H1 (cell line): ENCODE data around the gene ADH1C. TPM values are rescaled to one million over a fixed set of nuclear protein-coding genes. Genes with fewer than 3 reads are reported as not detected.

Source experiments
- CTCF ChIA-PET: fragments of 300-600 bp; sonication (Branson Sonifier 250); formaldehyde crosslinking; loops from one replicate; lab custom pipeline; 2021; ENCODE audit not compliant: partially characterized antibody; lab: Charles Lee
- POLR2A ChIA-PET: fragments of 300-600 bp; sonication (Branson Sonifier 250); formaldehyde crosslinking; loops from one replicate; lab custom pipeline; 2021; ENCODE audit warnings: inconsistent platforms; ENCODE audit not compliant: partially characterized antibody; lab: Charles Lee
- DNase-seq, 2 experiments: peaks; one replicate each; pipeline versions ENCODE4 v3.0.0 to v3.0.0-alpha.2; 2010 to 2022; ENCODE audit warnings: low spot score in 2 of 2, low read depth in 1 of 2, mixed read lengths in 1 of 2
- FAIRE-seq: peaks from 2 replicates; lab custom pipeline; 2011; peaks lifted over from hg19 to GRCh38; lab: Jason Lieb, UNC
- H2AFZ ChIP-seq: 2 replicates; pipeline ENCODE4 v1.8.1; 2012; ENCODE audit warnings: low read length, inconsistent platforms
- H2AK5ac ChIP-seq: 2 replicates; pipeline ENCODE4 v1.6.1; 2013; ENCODE audit warnings: low read depth, low read length
- H2BK120ac ChIP-seq: replicated peaks from 2 replicates; pipeline ENCODE3; 2013; ENCODE audit warnings: low read depth, low read length, inconsistent platforms
- H2BK12ac ChIP-seq: 2 replicates; pipeline ENCODE4 v1.6.1; 2013; ENCODE audit warnings: low read depth, low read length
- H2BK15ac ChIP-seq: 2 replicates; pipeline ENCODE4 v1.6.1; 2013; ENCODE audit warnings: low read length
- H2BK20ac ChIP-seq: 2 replicates; pipeline ENCODE4 v1.6.1; 2013; ENCODE audit warnings: low read length
- H2BK5ac ChIP-seq: 2 replicates; pipeline ENCODE4 v1.6.1; 2013; ENCODE audit warnings: low read depth, low read length
- H3K14ac ChIP-seq: 2 replicates; pipeline ENCODE4 v1.6.1; 2013; ENCODE audit warnings: inconsistent platforms; ENCODE audit not compliant: insufficient read length
- H3K18ac ChIP-seq: 2 replicates; pipeline ENCODE4 v1.6.1; 2013; ENCODE audit warnings: low read length; ENCODE audit errors: extremely low read depth
- H3K23ac ChIP-seq: 2 replicates; pipeline ENCODE4 v1.6.1; 2013; ENCODE audit warnings: inconsistent platforms; ENCODE audit not compliant: insufficient read length
- H3K23me2 ChIP-seq: 2 replicates; pipeline ENCODE4 v1.6.1; 2013; ENCODE audit warnings: low read depth, low read length
- H3K27ac ChIP-seq: 2 replicates; pipeline ENCODE4 v1.6.1; 2011; ENCODE audit warnings: low read depth, low read length, inconsistent platforms
- H3K27me3 ChIP-seq, 4 experiments: replicated peaks in 1 of 4; 1 replicate in 1 of 4; 2 replicates in 3 of 4; pipeline versions ENCODE4 v1.6.1 to v1.8.1; 2011 to 2013; ENCODE audit warnings: low read length in 3 of 4, mild to moderate bottlenecking in 3 of 4, inconsistent platforms in 2 of 4, mixed read lengths in 2 of 4, moderate library complexity in 1 of 4; ENCODE audit not compliant: control insufficient read depth in 3 of 4, insufficient read depth in 3 of 4; ENCODE audit errors: extremely low read depth in 1 of 4
- H3K36me3 ChIP-seq, 4 experiments: 2 replicates each; pipeline versions ENCODE4 v1.6.1 to v1.8.1; 2011 to 2013; ENCODE audit warnings: mild to moderate bottlenecking in 4 of 4, low read length in 3 of 4, moderate library complexity in 2 of 4, control low read depth in 1 of 4, inconsistent platforms in 1 of 4; ENCODE audit not compliant: insufficient read depth in 4 of 4, control insufficient read depth in 2 of 4
- H3K4ac ChIP-seq: replicated peaks from 2 replicates; pipeline ENCODE3; 2013; ENCODE audit warnings: low read length, low read depth, mixed read lengths, inconsistent platforms; ENCODE audit not compliant: insufficient read length
- H3K4me1 ChIP-seq, 4 experiments: replicated peaks in 1 of 4; 1 replicate in 1 of 4; 2 replicates in 3 of 4; pipeline versions ENCODE4 v1.6.1 to v1.8.1; 2011 to 2013; ENCODE audit warnings: low read length in 3 of 4, inconsistent platforms in 2 of 4, mixed read lengths in 1 of 4; ENCODE audit not compliant: insufficient read depth in 4 of 4, control insufficient read depth in 3 of 4
- H3K4me2 ChIP-seq, 2 experiments: 2 replicates each; pipeline versions ENCODE4 v1.6.1 to v1.8.1; 2011 to 2013; ENCODE audit warnings: low read depth in 2 of 2, low read length in 2 of 2, control low read depth in 1 of 2, inconsistent platforms in 1 of 2, mild to moderate bottlenecking in 1 of 2; ENCODE audit not compliant: insufficient read depth in 1 of 2
- H3K4me3 ChIP-seq, 4 experiments: fragments of 200-600, 300-600 bp in 1 of 4; sonication (generic), shearing (Covaris generic), sonication (Bioruptor Twin) in 1 of 4; 2 replicates each; pipeline versions ENCODE4 v1.5.1 to v1.8.1; 2011 to 2016; ENCODE audit warnings: low read length in 4 of 4, low read depth in 3 of 4, control low read depth in 2 of 4, inconsistent platforms in 2 of 4, mild to moderate bottlenecking in 2 of 4, mixed read lengths in 1 of 4, moderate library complexity in 1 of 4; ENCODE audit not compliant: insufficient read depth in 2 of 4; ENCODE audit errors: extremely low read depth in 1 of 4
- H3K56ac ChIP-seq: replicated peaks from 2 replicates; pipeline ENCODE3; 2013; ENCODE audit warnings: low read depth, mild to moderate bottlenecking, mixed read lengths, low read length, inconsistent platforms; ENCODE audit not compliant: insufficient read length
- H3K79me1 ChIP-seq: 2 replicates; pipeline ENCODE4 v1.6.1; 2013; ENCODE audit warnings: low read depth, low read length, control low read depth
- H3K79me2 ChIP-seq, 2 experiments: 2 replicates each; pipeline versions ENCODE4 v1.6.1 to v1.8.1; 2012 to 2013; ENCODE audit warnings: low read length in 2 of 2, mild to moderate bottlenecking in 2 of 2, inconsistent platforms in 1 of 2; ENCODE audit not compliant: insufficient read depth in 2 of 2, control insufficient read depth in 1 of 2
- H3K9ac ChIP-seq, 4 experiments: replicated peaks in 1 of 4; 1 replicate in 1 of 4; 2 replicates in 3 of 4; pipeline versions ENCODE4 v1.6.1 to v1.8.1; 2011 to 2013; ENCODE audit warnings: low read depth in 3 of 4, low read length in 3 of 4, control low read depth in 2 of 4, mild to moderate bottlenecking in 2 of 4, moderate library complexity in 2 of 4, inconsistent platforms in 1 of 4; ENCODE audit errors: extremely low read depth in 1 of 4
- H3K9me3 ChIP-seq, 2 experiments: 2 replicates each; pipeline versions ENCODE4 v1.6.1 to v1.8.1; 2012 to 2013; ENCODE audit warnings: mild to moderate bottlenecking in 2 of 2, moderate library complexity in 2 of 2, control low read depth in 1 of 2, inconsistent platforms in 1 of 2, low read depth in 1 of 2, low read length in 1 of 2, mixed read lengths in 1 of 2; ENCODE audit not compliant: insufficient read depth in 2 of 2
- H4K20me1 ChIP-seq, 2 experiments: replicated peaks in 1 of 2; 2 replicates each; pipeline versions ENCODE3 to v1.8.1; 2011 to 2013; ENCODE audit warnings: inconsistent platforms in 2 of 2, low read length in 2 of 2, mild to moderate bottlenecking in 1 of 2; ENCODE audit not compliant: insufficient read depth in 2 of 2, control insufficient read depth in 1 of 2
- H4K5ac ChIP-seq: 2 replicates; pipeline ENCODE4 v1.6.1; 2013; ENCODE audit warnings: low read length, low read depth, mixed read lengths, inconsistent platforms; ENCODE audit not compliant: insufficient read length
- H4K8ac ChIP-seq: 2 replicates; pipeline ENCODE4 v1.8.0; 2013; ENCODE audit warnings: mild to moderate bottlenecking, moderate library complexity, low read length, inconsistent platforms; ENCODE audit not compliant: insufficient read depth; ENCODE audit errors: extremely low read depth
- H4K91ac ChIP-seq: replicated peaks from 2 replicates; pipeline ENCODE3; 2013; ENCODE audit warnings: low read length, mixed read lengths, inconsistent platforms; ENCODE audit not compliant: insufficient read length
- BCL11A ChIP-seq, 2 experiments: IDR thresholded peaks; one replicate each; pipeline ENCODE4 v1.6.1; 2011; ENCODE audit warnings: low read depth in 2 of 2, low read length in 2 of 2, mild to moderate bottlenecking in 2 of 2
- CHD2 ChIP-seq: IDR thresholded peaks from 2 replicates; pipeline ENCODE4 v1.6.1; 2012; ENCODE audit warnings: low read length, improper control_type of control experiment
- FOSL1 ChIP-seq: IDR thresholded peaks from 2 replicates; pipeline ENCODE4 v1.6.1; 2011; ENCODE audit warnings: mild to moderate bottlenecking, low read depth, low read length, moderate library complexity; ENCODE audit not compliant: insufficient read depth
- HDAC6 ChIP-seq: IDR thresholded peaks from one replicate; pipeline ENCODE4 v1.7.1; 2012; ENCODE audit warnings: low read depth, mild to moderate bottlenecking, inconsistent platforms, low read length, moderate library complexity
- JUND ChIP-seq: IDR thresholded peaks from 2 replicates; pipeline ENCODE4 v1.6.1; 2011; ENCODE audit warnings: mild to moderate bottlenecking, improper control_type of control experiment, low read length
- KDM1A ChIP-seq: fragments of 200-600, 300-600 bp; sonication (generic); IDR thresholded peaks from 2 replicates; pipeline ENCODE4 v1.7.1; 2016; ENCODE audit warnings: mild to moderate bottlenecking, low read length, borderline replicate concordance
- PHF8 ChIP-seq: fragments of 200-600 bp; sonication (generic); conservative IDR thresholded peaks from 2 replicates; pipeline ENCODE4 v1.7.1; 2012; ENCODE audit warnings: low read depth, mild to moderate bottlenecking, inconsistent platforms, low read length, moderate library complexity
- RBBP5 ChIP-seq: IDR thresholded peaks from 2 replicates; pipeline ENCODE4 v1.7.1; 2012; ENCODE audit warnings: low read depth, mild to moderate bottlenecking, inconsistent platforms, low read length, moderate library complexity, borderline replicate concordance
- SAP30 ChIP-seq: fragments of 300-600 bp; sonication (generic); IDR thresholded peaks from 2 replicates; pipeline ENCODE4 v1.7.1; 2012; ENCODE audit warnings: low read length, moderate library complexity, mild to moderate bottlenecking, inconsistent platforms; ENCODE audit not compliant: insufficient read depth, insufficient replicate concordance
- SIRT6 ChIP-seq: IDR thresholded peaks from one replicate; pipeline ENCODE4 v1.7.1; 2012; ENCODE audit warnings: low read length, inconsistent platforms
- SIX5 ChIP-seq: IDR thresholded peaks from 2 replicates; pipeline ENCODE4 v1.6.1; 2011; ENCODE audit warnings: mild to moderate bottlenecking, low read depth, low read length
- SP2 ChIP-seq: IDR thresholded peaks from 2 replicates; pipeline ENCODE4 v1.6.1; 2012; ENCODE audit warnings: mild to moderate bottlenecking, low read length, inconsistent platforms
- SUZ12 ChIP-seq: fragments of 200-600 bp; sonication (generic); IDR thresholded peaks from 2 replicates; pipeline ENCODE4 v1.6.1; 2012; ENCODE audit warnings: mild to moderate bottlenecking, inconsistent platforms, low read length, moderate library complexity, mixed read lengths
- TBP ChIP-seq: IDR thresholded peaks from 2 replicates; pipeline ENCODE4 v1.6.1; 2011; ENCODE audit warnings: low read depth, low read length, improper control_type of control experiment
- ZNF274 ChIP-seq: IDR thresholded peaks from 2 replicates; pipeline ENCODE4 v1.7.0; 2012; ENCODE audit warnings: low read length, borderline replicate concordance; ENCODE audit errors: extremely low read depth
- WGBS, 2 experiments: shearing (Covaris generic) in 1 of 2; methylation state at CpG; one replicate each; pipeline versions ENCODE4 v1.1.6 to v1.1.7; 2013 to 2015; ENCODE audit warnings: low lambda C conversion rate in 2 of 2, mixed read lengths in 2 of 2, inconsistent platforms in 1 of 2, low coverage in 1 of 2, missing lambda C conversion rate in 1 of 2; ENCODE audit not compliant: insufficient replicate concordance in 2 of 2, insufficient coverage in 1 of 2, insufficient read length in 1 of 2; ENCODE audit errors: extremely low coverage in 1 of 2, missing lambda C conversion rate in 1 of 2; 5-methylcytosine and 5-hydroxymethylcytosine counted together
- polyA plus RNA-seq, 7 experiments: library from polyadenylated mRNA; depleted of rRNA in 3 of 7; stranded (reverse) in 5 of 7; unstranded in 2 of 7; fragments of >200 nt in 5 of 7; fragments of 200-250 nt in 2 of 7; gene quantifications; 1 replicate in 5 of 7; 2 replicates in 1 of 7; 4 replicates in 1 of 7; pipeline versions ENCODE4 v1.2.1 to v1.2.3, GENCODE V29; 2011 to 2013; ENCODE audit warnings: missing spikeins in 2 of 7, mixed read lengths in 2 of 7
- total RNA-seq: library from RNA; stranded (reverse); fragmentation: NEBNext Ultra II Directional; extraction: Animal tissue kit (Norgen Biotek cat#: 25700); gene quantifications from 2 replicates; pipeline ENCODE4 v1.2.1, GENCODE V29; 2021

Gene ADH1C
- total and polyA plus RNA-seq, 2 of the 8 experiments (the other 6 are each of a cell fraction or from before 2014, with no cell fraction given) = not detected

GRCh38 chr4:99382745-99383360, 30.3 kb upstream of the ADH1C start:
- H3K18ac ChIP-seq = no peak overlapping the region
- no peak overlapping the region for H3K4me2 ChIP-seq
- H3K14ac ChIP-seq = no peak overlapping the region
- no peak overlapping the region for H3K4me3 ChIP-seq
- no peak overlapping the region for H2BK120ac ChIP-seq
- H3K79me2 ChIP-seq = no peaks in the 10 kb centered on the region
- H3K56ac ChIP-seq = no peak overlapping the region
- 72% methylated on average over 1 of the region's 1 CpG; no CpG with 5 or more reads in 1 of the 2 experiments for WGBS, 2 experiments
- H3K9ac ChIP-seq = no peak overlapping the region
- ChIA-PET CTCF (interaction anchor here (0.9 to 3.5 kb wide), 2 partner anchors 18 to 20 kb away, joined by 3 to 11 read pairs; no protein-coding TSS in a partner anchor), POLR2A (no interaction called here)
- no peak overlapping the region for H4K5ac ChIP-seq
- no peak overlapping the region for H3K23ac ChIP-seq
- H2AK5ac ChIP-seq = no peak overlapping the region
- no peaks in the 10 kb centered on the region for H3K9me3 ChIP-seq
- H3K27me3 ChIP-seq = no peaks in the 10 kb centered on the region
- no peak overlapping the region for H2BK12ac ChIP-seq
- H4K8ac ChIP-seq = no peak overlapping the region
- H4K91ac ChIP-seq = no peak overlapping the region
- FAIRE-seq (no peak), DNase-seq (no peak)
- no peak overlapping the region for H3K27ac ChIP-seq
- H2AFZ ChIP-seq = peak overlapping the region; percentile 40; the same call in 1 of the 2 replicates
- H3K36me3 ChIP-seq = no peaks in the 10 kb centered on the region
- H2BK15ac ChIP-seq = no peak overlapping the region
- H3K4me1 ChIP-seq = no peaks in the 10 kb centered on the region
- H2BK5ac ChIP-seq = no peak overlapping the region
- no peaks in the 10 kb centered on the region for H4K20me1 ChIP-seq
- H3K79me1 ChIP-seq = no peaks in the 10 kb centered on the region
- no peaks in the 10 kb centered on the region for H3K23me2 ChIP-seq
- H3K4ac ChIP-seq = no peak overlapping the region
- H2BK20ac ChIP-seq = no peak overlapping the region
- TF ChIP-seq BCL11A (IDR thresholded peaks at IDR 0.05; ENCODE audit: low read depth in 2 of 2, low read length in 2 of 2) = no peak
- no peak for TF ChIP-seq PHF8
- no peak for TF ChIP-seq FOSL1
- TF ChIP-seq CHD2 = no peak
- TF ChIP-seq KDM1A = no peak
- no peak for TF ChIP-seq SP2
- TF ChIP-seq SUZ12 = no peak
- no peak for TF ChIP-seq JUND
- no peak for TF ChIP-seq RBBP5
- no peak for TF ChIP-seq SAP30
- no peak for TF ChIP-seq SIRT6
- no peak for TF ChIP-seq TBP
- no peak for TF ChIP-seq SIX5
- TF ChIP-seq HDAC6 = no peak
- TF ChIP-seq ZNF274 = no peak
